ENCODE measurements around the gene CYB5A. TPM values are rescaled to one million over a fixed set of nuclear protein-coding genes. Genes with fewer than 3 reads are reported as not detected.

The CYB5A gene
- total RNA-seq, 6 experiments from 2014 or later: 60.4 to 83.3 (median 69.1) TPM

- Mint-ChIP-seq H3K4me1 (ENCODE audit: low read depth) (peaks cover under 1% of the 10 kb centered on the region; the same call in 1 of the 2 replicates), H3K27ac (no peak overlapping the region), H3K36me3 (ENCODE audit: low read depth) (no peaks in the 10 kb centered on the region), H3K9me3 (no peaks in the 10 kb centered on the region), H3K27me3 (ENCODE audit: insufficient read depth) (peaks cover 12% of the 10 kb centered on the region), H3K4me3 (no peak overlapping the region)
- TF ChIP-seq CTCF (IDR thresholded peaks at IDR 0.05): no peak
- DNase-seq: no peak
Observed at GRCh38 chr18:74229005-74229404, 62.8 kb downstream of the CYB5A start.

GRCh38 chr18:74228312-74228711, 63.5 kb downstream of the CYB5A start:
- Mint-ChIP-seq H3K4me1 (ENCODE audit: low read depth) (no peaks in the 10 kb centered on the region), H3K27ac (no peak overlapping the region), H3K9me3 (no peaks in the 10 kb centered on the region), H3K27me3 (ENCODE audit: insufficient read depth) (peaks cover 12% of the 10 kb centered on the region), H3K4me3 (no peak overlapping the region), H3K36me3 (ENCODE audit: low read depth) (no peaks in the 10 kb centered on the region)
- no peak for TF ChIP-seq CTCF (IDR thresholded peaks at IDR 0.05)
- no peak for DNase-seq

GRCh38 chr18:74226666-74227065, 65.1 kb downstream of the CYB5A start:
- Mint-ChIP-seq H3K4me3 (no peak overlapping the region), H3K27ac (no peak overlapping the region), H3K36me3 (ENCODE audit: low read depth) (no peaks in the 10 kb centered on the region), H3K27me3 (ENCODE audit: insufficient read depth) (peaks cover 16% of the 10 kb centered on the region), H3K4me1 (ENCODE audit: low read depth) (no peaks in the 10 kb centered on the region), H3K9me3 (no peaks in the 10 kb centered on the region)
- no peak for TF ChIP-seq CTCF (IDR thresholded peaks at IDR 0.05)
- DNase-seq: no peak

- Mint-ChIP-seq H3K27me3 (ENCODE audit: insufficient read depth) (peaks cover 14% of the 10 kb centered on the region), H3K27ac (no peak overlapping the region), H3K4me3 (no peak overlapping the region), H3K4me1 (ENCODE audit: low read depth) (no peaks in the 10 kb centered on the region), H3K36me3 (ENCODE audit: low read depth) (no peaks in the 10 kb centered on the region), H3K9me3 (no peaks in the 10 kb centered on the region)
- no peak for DNase-seq
- TF ChIP-seq CTCF (IDR thresholded peaks at IDR 0.05): no peak
Observed at GRCh38 chr18:74226156-74226555, 65.6 kb downstream of the CYB5A start.

- H3K36me3 Mint-ChIP-seq (ENCODE audit: low read depth): no peaks in the 10 kb centered on the region
- TF ChIP-seq CTCF (IDR thresholded peaks at IDR 0.05): no peak
- peaks cover 14% of the 10 kb centered on the region for H3K27me3 Mint-ChIP-seq (ENCODE audit: insufficient read depth)
- DNase-seq: no peak
- no peak overlapping the region for H3K4me3 Mint-ChIP-seq
- no peaks in the 10 kb centered on the region for H3K9me3 Mint-ChIP-seq
- no peaks in the 10 kb centered on the region for H3K4me1 Mint-ChIP-seq (ENCODE audit: low read depth)
- no peak overlapping the region for H3K27ac Mint-ChIP-seq
Observed at GRCh38 chr18:74225193-74225840, 66.4 kb downstream of the CYB5A start.

Data from HFFc6 (cell line).